ENCODE measurements around the gene MALT1.

DNA sequence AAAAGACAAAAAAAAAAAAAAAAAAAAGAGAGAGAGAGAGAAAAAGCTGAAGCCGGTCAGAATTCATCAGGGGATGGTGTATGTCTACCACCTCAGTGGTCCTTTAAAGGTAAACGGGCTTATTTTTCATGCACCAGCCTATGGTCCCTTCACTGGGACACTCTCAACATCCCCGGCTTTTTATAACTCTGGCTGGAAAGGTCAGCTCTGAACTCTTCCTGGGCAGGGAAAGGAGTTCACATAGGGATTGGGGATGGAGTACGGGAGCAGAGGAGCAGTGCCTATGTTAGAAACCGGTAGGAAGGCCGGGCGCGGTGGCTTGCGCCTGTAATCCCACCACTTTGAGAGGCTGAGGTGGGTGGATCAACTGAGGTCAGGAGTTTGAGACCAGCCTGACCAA is 10.3 kb upstream of the MALT1 start:
- TF ChIP-seq, protein P1, sequence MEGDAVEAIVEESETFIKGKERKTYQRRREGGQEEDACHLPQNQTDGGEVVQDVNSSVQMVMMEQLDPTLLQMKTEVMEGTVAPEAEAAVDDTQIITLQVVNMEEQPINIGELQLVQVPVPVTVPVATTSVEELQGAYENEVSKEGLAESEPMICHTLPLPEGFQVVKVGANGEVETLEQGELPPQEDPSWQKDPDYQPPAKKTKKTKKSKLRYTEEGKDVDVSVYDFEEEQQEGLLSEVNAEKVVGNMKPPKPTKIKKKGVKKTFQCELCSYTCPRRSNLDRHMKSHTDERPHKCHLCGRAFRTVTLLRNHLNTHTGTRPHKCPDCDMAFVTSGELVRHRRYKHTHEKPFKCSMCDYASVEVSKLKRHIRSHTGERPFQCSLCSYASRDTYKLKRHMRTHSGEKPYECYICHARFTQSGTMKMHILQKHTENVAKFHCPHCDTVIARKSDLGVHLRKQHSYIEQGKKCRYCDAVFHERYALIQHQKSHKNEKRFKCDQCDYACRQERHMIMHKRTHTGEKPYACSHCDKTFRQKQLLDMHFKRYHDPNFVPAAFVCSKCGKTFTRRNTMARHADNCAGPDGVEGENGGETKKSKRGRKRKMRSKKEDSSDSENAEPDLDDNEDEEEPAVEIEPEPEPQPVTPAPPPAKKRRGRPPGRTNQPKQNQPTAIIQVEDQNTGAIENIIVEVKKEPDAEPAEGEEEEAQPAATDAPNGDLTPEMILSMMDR (IDR thresholded peaks at IDR 0.05), result no peak
- TF ChIP-seq POLR2A (IDR thresholded peaks at IDR 0.05), result no peak
